ENCODE measurements around the gene ZNF771.

Gene ZNF771

GRCh38 chr16:30375864-30376263 lies 31.5 kb upstream of the ZNF771 start:
- TF ChIP-seq ZFX (IDR thresholded peaks at IDR 0.05; ENCODE audit: borderline replicate concordance) = no peak
- TF ChIP-seq CTCF (IDR thresholded peaks at IDR 0.05) = no peak

GRCh38 chr16:30376461-30376902 lies 30.9 kb upstream of the ZNF771 start:
- H3K27ac ChIP-seq = peak overlapping the region; percentile 97; the same call in 1 of the 2 replicates
- no peak for TF ChIP-seq ZFX (IDR thresholded peaks at IDR 0.05; ENCODE audit: borderline replicate concordance)
- TF ChIP-seq CTCF (IDR thresholded peaks at IDR 0.05) = no peak

More at GRCh38 chr16:30375864-30376263, 31.5 kb upstream of the ZNF771 start:
- no peak overlapping the region for H3K27ac ChIP-seq

- no peak for TF ChIP-seq CTCF (IDR thresholded peaks at IDR 0.05)
- H3K27ac ChIP-seq = peak overlapping the region; percentile 97
Observed at GRCh38 chr16:30377050-30377811, 30.2 kb upstream of the ZNF771 start.

- H3K27ac ChIP-seq = peak overlapping the region; percentile 97
- no peak for TF ChIP-seq CTCF (IDR thresholded peaks at IDR 0.05)
- TF ChIP-seq ZFX (IDR thresholded peaks at IDR 0.05; ENCODE audit: borderline replicate concordance) = no peak
Observed at GRCh38 chr16:30377812-30378235, 29.6 kb upstream of the ZNF771 start.

- H3K27ac ChIP-seq = peak overlapping the region; percentile 97
- no peak for TF ChIP-seq CTCF (IDR thresholded peaks at IDR 0.05)
- no peak for TF ChIP-seq ZFX (IDR thresholded peaks at IDR 0.05; ENCODE audit: borderline replicate concordance)
Observed at GRCh38 chr16:30378236-30379157, 28.9 kb upstream of the ZNF771 start.

- TF ChIP-seq CTCF (IDR thresholded peaks at IDR 0.05) = no peak
- no peak for TF ChIP-seq ZFX (IDR thresholded peaks at IDR 0.05; ENCODE audit: borderline replicate concordance)
- H3K27ac ChIP-seq = peak overlapping the region; percentile 97
Observed at GRCh38 chr16:30379158-30379783, 28.1 kb upstream of the ZNF771 start.
